AG10803 (cell line): Measurements from ENCODE around the gene PRR12.
A peak's percentile ranks its signal among the peaks of the same experiment; 100 is the strongest.

Experiments used
- DNase-seq: peaks from one replicate; pipeline ENCODE4 v3.0.0; 2010; ENCODE audit warnings: low read depth
- H3K4me3 ChIP-seq: 2 replicates; pipeline ENCODE4 v1.5.1; 2011; ENCODE audit warnings: mild to moderate bottlenecking, low read length, control low read depth
- CTCF ChIP-seq: conservative IDR thresholded peaks from 2 replicates; pipeline ENCODE4 v1.5.1; 2011; ENCODE audit warnings: mild to moderate bottlenecking, low read length, control low read depth, inconsistent platforms

PRR12 gene

GRCh38 chr19:49590971-49591730, at the start of gene PRR12:
Gene PRR12, plus strand, starts transcription at chr19:49591182. Its CDS starts 473 bp downstream, at chr19:49591655.
- peak within 1 kb of the TSS; percentile 83 for H3K4me3 ChIP-seq
- peak; percentile 66 for DNase-seq
- no peak for TF ChIP-seq CTCF

GRCh38 chr19:49541914-49542313, 49.1 kb upstream of the PRR12 start:
- no peak for DNase-seq
- TF ChIP-seq CTCF = no peak
- H3K4me3 ChIP-seq = no peak overlapping the region

GRCh38 chr19:49542446-49542845, 48.5 kb upstream of the PRR12 start:
- no peak for TF ChIP-seq CTCF
- DNase-seq = no peak
- H3K4me3 ChIP-seq = no peak overlapping the region

- TF ChIP-seq CTCF = no peak
- no peak overlapping the region for H3K4me3 ChIP-seq
- DNase-seq = no peak
These were observed 48.0 kb upstream of the PRR12 start for GRCh38 chr19:49543032-49543431.

GRCh38 chr19:49544154-49544553, 46.8 kb upstream of the PRR12 start:
- DNase-seq = no peak
- TF ChIP-seq CTCF = no peak
- H3K4me3 ChIP-seq = no peak overlapping the region

GRCh38 chr19:49546825-49547565, 44.0 kb upstream of the PRR12 start:
- DNase-seq = peak; percentile 90
- peak; percentile 92 for TF ChIP-seq CTCF
- no peak overlapping the region for H3K4me3 ChIP-seq

GRCh38 chr19:49549045-49549444, 41.9 kb upstream of the PRR12 start:
- no peak for TF ChIP-seq CTCF
- no peak overlapping the region for H3K4me3 ChIP-seq
- no peak for DNase-seq
